ENCODE results near the gene SPTB. TPM values are rescaled to one million over a fixed set of nuclear protein-coding genes. Genes with fewer than 3 reads are reported as not detected.

SPTB gene
- total RNA-seq, 1 donor from 2014 or later, result not detected

GRCh38 chr14:64873506-64874219, 6.0 kb downstream of the SPTB start:
- no peaks in the 10 kb centered on the region for H3K9me3 Mint-ChIP-seq
- H3K36me3 Mint-ChIP-seq (ENCODE audit: low read depth), result no peaks in the 10 kb centered on the region
- DNase-seq, result no peak
- H3K27ac Mint-ChIP-seq, result no peak overlapping the region
- no peak overlapping the region for H3K4me3 Mint-ChIP-seq
- H3K4me1 Mint-ChIP-seq, result no peaks in the 10 kb centered on the region
- intact Hi-C loops (cut with micrococcal nuclease), result no loop called here
- peaks cover 78% of the 10 kb centered on the region for H3K27me3 Mint-ChIP-seq

GRCh38 chr14:64871344-64871743, 8.4 kb downstream of the SPTB start:
- intact Hi-C loops (cut with micrococcal nuclease), result no loop called here
- H3K9me3 Mint-ChIP-seq, result no peaks in the 10 kb centered on the region
- H3K27me3 Mint-ChIP-seq, result peaks cover 70% of the 10 kb centered on the region
- H3K4me3 Mint-ChIP-seq, result no peak overlapping the region
- H3K4me1 Mint-ChIP-seq, result no peaks in the 10 kb centered on the region
- H3K36me3 Mint-ChIP-seq (ENCODE audit: low read depth), result no peaks in the 10 kb centered on the region
- no peak for DNase-seq
- no peak overlapping the region for H3K27ac Mint-ChIP-seq

GRCh38 chr14:64870160-64870559, 9.5 kb downstream of the SPTB start:
- peaks cover 66% of the 10 kb centered on the region for H3K27me3 Mint-ChIP-seq
- H3K9me3 Mint-ChIP-seq, result no peaks in the 10 kb centered on the region
- intact Hi-C loops (cut with micrococcal nuclease), result no loop called here
- H3K27ac Mint-ChIP-seq, result no peak overlapping the region
- no peak overlapping the region for H3K4me3 Mint-ChIP-seq
- no peaks in the 10 kb centered on the region for H3K4me1 Mint-ChIP-seq
- no peaks in the 10 kb centered on the region for H3K36me3 Mint-ChIP-seq (ENCODE audit: low read depth)
- no peak for DNase-seq

GRCh38 chr14:64868841-64869240, 10.9 kb downstream of the SPTB start:
- no peak overlapping the region for H3K4me3 Mint-ChIP-seq
- H3K9me3 Mint-ChIP-seq, result no peaks in the 10 kb centered on the region
- intact Hi-C loops (cut with micrococcal nuclease), result no loop called here
- no peaks in the 10 kb centered on the region for H3K4me1 Mint-ChIP-seq
- DNase-seq, result no peak
- no peaks in the 10 kb centered on the region for H3K36me3 Mint-ChIP-seq (ENCODE audit: low read depth)
- H3K27me3 Mint-ChIP-seq, result peaks cover 58% of the 10 kb centered on the region
- H3K27ac Mint-ChIP-seq, result no peak overlapping the region

- Mint-ChIP-seq H3K4me1 (no peaks in the 10 kb centered on the region), H3K36me3 (ENCODE audit: low read depth) (no peaks in the 10 kb centered on the region), H3K27ac (no peak overlapping the region), H3K4me3 (no peak overlapping the region), H3K27me3 (peaks cover 60% of the 10 kb centered on the region), H3K9me3 (no peaks in the 10 kb centered on the region)
- no peak for DNase-seq
- intact Hi-C loops (cut with micrococcal nuclease), result no loop called here
These were observed 11.3 kb downstream of the SPTB start for GRCh38 chr14:64868379-64868778.

- H3K27me3 Mint-ChIP-seq, result peaks cover 52% of the 10 kb centered on the region
- DNase-seq, result no peak
- no peaks in the 10 kb centered on the region for H3K36me3 Mint-ChIP-seq (ENCODE audit: low read depth)
- intact Hi-C loops (cut with micrococcal nuclease), result no loop called here
- H3K27ac Mint-ChIP-seq, result no peak overlapping the region
- H3K4me3 Mint-ChIP-seq, result no peak overlapping the region
- H3K9me3 Mint-ChIP-seq, result no peaks in the 10 kb centered on the region
- H3K4me1 Mint-ChIP-seq, result no peaks in the 10 kb centered on the region
These were observed 12.5 kb downstream of the SPTB start for GRCh38 chr14:64867182-64867581.

GRCh38 chr14:64865992-64866391, 13.7 kb downstream of the SPTB start:
- Mint-ChIP-seq H3K9me3 (no peaks in the 10 kb centered on the region), H3K4me3 (no peak overlapping the region), H3K36me3 (ENCODE audit: low read depth) (no peaks in the 10 kb centered on the region), H3K4me1 (no peaks in the 10 kb centered on the region), H3K27me3 (peaks cover 51% of the 10 kb centered on the region), H3K27ac (no peak overlapping the region)
- intact Hi-C loops (cut with micrococcal nuclease), result no loop called here
- DNase-seq, result no peak

- intact Hi-C loops (cut with micrococcal nuclease), result no loop called here
- no peak overlapping the region for H3K4me3 Mint-ChIP-seq
- no peaks in the 10 kb centered on the region for H3K9me3 Mint-ChIP-seq
These were observed 14.6 kb downstream of the SPTB start for GRCh38 chr14:64865109-64865508.

GRCh38 chr14:64864258-64864657, 15.4 kb downstream of the SPTB start:
- Mint-ChIP-seq H3K27me3 (peaks cover 45% of the 10 kb centered on the region), H3K36me3 (ENCODE audit: low read depth) (no peaks in the 10 kb centered on the region), H3K9me3 (no peaks in the 10 kb centered on the region), H3K4me3 (no peak overlapping the region), H3K4me1 (no peaks in the 10 kb centered on the region), H3K27ac (no peak overlapping the region)
- DNase-seq, result no peak
- intact Hi-C loops (cut with micrococcal nuclease), result no loop called here

More at GRCh38 chr14:64865109-64865508, 14.6 kb downstream of the SPTB start:
- no peak for DNase-seq
- no peaks in the 10 kb centered on the region for H3K4me1 Mint-ChIP-seq
- no peak overlapping the region for H3K27ac Mint-ChIP-seq
- peaks cover 45% of the 10 kb centered on the region for H3K27me3 Mint-ChIP-seq
- H3K36me3 Mint-ChIP-seq (ENCODE audit: low read depth), result no peaks in the 10 kb centered on the region

GRCh38 chr14:64861916-64862315, 17.8 kb downstream of the SPTB start:
- Mint-ChIP-seq H3K27me3 (peaks cover 39% of the 10 kb centered on the region), H3K4me1 (no peaks in the 10 kb centered on the region), H3K4me3 (no peak overlapping the region), H3K27ac (no peak overlapping the region), H3K9me3 (no peaks in the 10 kb centered on the region), H3K36me3 (ENCODE audit: low read depth) (no peaks in the 10 kb centered on the region)
- no peak for DNase-seq
- intact Hi-C loops (cut with micrococcal nuclease), result no loop called here

GRCh38 chr14:64860039-64860438, 19.7 kb downstream of the SPTB start:
- H3K9me3 Mint-ChIP-seq, result no peaks in the 10 kb centered on the region
- H3K27me3 Mint-ChIP-seq, result peaks cover 32% of the 10 kb centered on the region
- no peak overlapping the region for H3K4me3 Mint-ChIP-seq
- no peak overlapping the region for H3K27ac Mint-ChIP-seq
- no peaks in the 10 kb centered on the region for H3K36me3 Mint-ChIP-seq (ENCODE audit: low read depth)
- intact Hi-C loops (cut with micrococcal nuclease), result no loop called here
- no peaks in the 10 kb centered on the region for H3K4me1 Mint-ChIP-seq
- no peak for DNase-seq

- no peak overlapping the region for H3K4me3 Mint-ChIP-seq
- H3K9me3 Mint-ChIP-seq, result no peaks in the 10 kb centered on the region
- no peak for DNase-seq
- H3K27me3 Mint-ChIP-seq, result peaks cover 27% of the 10 kb centered on the region
- no peaks in the 10 kb centered on the region for H3K36me3 Mint-ChIP-seq (ENCODE audit: low read depth)
- H3K4me1 Mint-ChIP-seq, result no peaks in the 10 kb centered on the region
- H3K27ac Mint-ChIP-seq, result no peak overlapping the region
- intact Hi-C loops (cut with micrococcal nuclease), result no loop called here
These were observed 21.5 kb downstream of the SPTB start for GRCh38 chr14:64857979-64858744.

- H3K27me3 Mint-ChIP-seq, result peaks cover 28% of the 10 kb centered on the region
- H3K36me3 Mint-ChIP-seq (ENCODE audit: low read depth), result no peaks in the 10 kb centered on the region
- DNase-seq, result no peak
- intact Hi-C loops (cut with micrococcal nuclease), result no loop called here
- H3K4me3 Mint-ChIP-seq, result no peak overlapping the region
- H3K27ac Mint-ChIP-seq, result no peak overlapping the region
- no peaks in the 10 kb centered on the region for H3K9me3 Mint-ChIP-seq
- no peaks in the 10 kb centered on the region for H3K4me1 Mint-ChIP-seq
These were observed 22.9 kb downstream of the SPTB start for GRCh38 chr14:64856529-64857445.
